SH-SY5Y (cell line): ENCODE results near the gene CEP63.

Experiments
- GATA2 ChIP-seq: IDR thresholded peaks from 2 replicates; pipeline ENCODE4 v1.6.1; 2011; ENCODE audit warnings: mild to moderate bottlenecking, low read depth, low read length
- GATA3 ChIP-seq: IDR thresholded peaks from 2 replicates; pipeline ENCODE4 v1.6.1; 2011; ENCODE audit warnings: low read depth, mild to moderate bottlenecking, low read length, moderate library complexity

DNA sequence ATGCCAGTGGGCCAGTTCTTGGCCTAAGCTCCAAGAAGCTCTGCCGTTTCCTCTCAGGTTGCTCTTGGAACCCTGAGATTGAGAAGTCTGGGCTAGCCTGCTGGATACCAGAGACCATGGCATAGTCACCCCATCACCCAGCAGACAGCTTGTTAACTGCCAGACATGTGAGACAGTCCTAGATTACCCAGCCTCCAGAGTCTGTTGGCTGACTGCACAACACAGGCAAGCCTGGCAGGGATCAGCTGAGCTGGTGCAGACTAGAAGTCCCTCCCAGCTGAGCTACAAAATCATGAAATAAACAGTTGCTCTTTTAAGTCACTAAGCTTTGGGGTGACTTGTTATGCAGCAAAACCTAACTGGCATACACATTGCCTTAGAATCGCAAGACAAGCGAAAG lies 5.3 kb upstream of the CEP63 start:
- TF ChIP-seq GATA2 (no peak), GATA3 (no peak)
